Heart right ventricle (tissue), 16 donors: ENCODE results near the gene ARHGEF37. TPM values are rescaled to one million over a fixed set of nuclear protein-coding genes. Genes with fewer than 3 reads are reported as not detected.
A peak's percentile ranks its signal among the peaks of the same experiment; 100 is the strongest.
"Not testable (repeated sequence)": the region's sequence is repeated elsewhere in the genome, so short reads cannot be mapped to it uniquely, and the experiment has no call there.

ENCODE experiments used
- ATAC-seq, 8 donors: fragments of 200-7000 bp; cut with Tn5 transposase; one replicate each; pipeline ENCODE4 v1.9.1; 2020; ENCODE audit warnings: mild to moderate bottlenecking in 8 of 8, moderate library complexity in 8 of 8, moderate number of reproducible peaks in 1 of 8
- DNase-seq, 2 donors: peaks; one replicate each; pipeline ENCODE4 v3.0.0-alpha.2; 2020
- H3K27ac ChIP-seq, 10 donors: fragments of 200-600 bp; sonication (generic) in 2 of 10; one replicate each; pipeline versions ENCODE4 v1.5.0 to v1.8.0; 2020 to 2022; ENCODE audit warnings: mild to moderate bottlenecking in 3 of 10
- H3K27me3 ChIP-seq, 7 donors: fragments of 200-600 bp; one replicate each; pipeline ENCODE4 v1.8.0; 2021 to 2022; ENCODE audit warnings: mild to moderate bottlenecking in 2 of 7
- H3K36me3 ChIP-seq, 9 donors: fragments of 200-600 bp; sonication (generic) in 1 of 9; one replicate each; pipeline versions ENCODE4 v1.5.0 to v1.8.0; 2020 to 2022; ENCODE audit warnings: mild to moderate bottlenecking in 2 of 9
- H3K4me1 ChIP-seq, 9 donors: fragments of 200-600 bp; sonication (generic) in 1 of 9; one replicate each; pipeline versions ENCODE4 v1.5.0 to v1.8.0; 2020 to 2022; ENCODE audit warnings: mild to moderate bottlenecking in 4 of 9
- H3K4me3 ChIP-seq, 10 donors: fragments of 200-600 bp; sonication (generic) in 2 of 10; one replicate each; pipeline versions ENCODE4 v1.5.0 to v1.8.0; 2020 to 2022; ENCODE audit warnings: mild to moderate bottlenecking in 7 of 10, moderate library complexity in 2 of 10
- H3K9me3 ChIP-seq, 11 donors: fragments of 200-600 bp in 10 of 11; sonication (generic) in 2 of 11; one replicate each; pipeline versions ENCODE4 v1.5.0 to v1.8.0; 2013 to 2022; ENCODE audit warnings: mild to moderate bottlenecking in 2 of 11, control low read depth in 1 of 11, moderate library complexity in 1 of 11
- WGBS, 2 donors: extraction: QIAGEN DNeasy Blood & Tissue Kit; methylation state at CpG; one replicate each; pipeline ENCODE4 v1.1.7; 2013; ENCODE audit warnings: inconsistent platforms in 1 of 2; 5-methylcytosine and 5-hydroxymethylcytosine counted together
- intact Hi-C, 10 donors: fragments of 100-400 bp; cut with DNase I; formaldehyde crosslinking; loops; one replicate each; pipeline versions ENCODE4 v1.11.1 to v1.14.2; 2022
- polyA plus RNA-seq, 2 donors: library from polyadenylated mRNA; stranded (reverse); fragments of 200-250 nt; gene quantifications; one replicate each; pipeline ENCODE4 v1.2.3, GENCODE V29; 2013
- total RNA-seq, 10 donors: library from RNA; stranded (reverse); fragmentation: NEBNext Ultra II Directional in 3 of 10; extraction: Animal tissue kit (Norgen Biotek cat#: 25700) in 3 of 10; gene quantifications; one replicate each; pipeline versions ENCODE4 v1.2.1 to v1.2.4, GENCODE V29; 2021 to 2023
- TF ChIP-seq, protein P1 (sequence below), 9 donors: fragments of 200-600 bp; sonication (generic) in 2 of 9; IDR thresholded peaks; one replicate each; pipeline versions ENCODE4 v1.5.0 to v1.8.0; 2021 to 2022; ENCODE audit warnings: antibody characterized with exemption in 9 of 9, mild to moderate bottlenecking in 5 of 9, moderate library complexity in 1 of 9
- donor health status: Arrhythmogenic right ventricular cardiomyopathy.
- donor health status: ischemic (EF 13 %, LVEDD 7.1; RV severe dilation, severe dysfunction).
- donor health status: healthy with polysubstance abuse.
- donor health status: DM: no; HTN: yes; CAD: no.
- donor health status: DM: no; HTN: no; CAD: no.
- donor health status: ischemic (EF 25% LVEDD 6.9; RV normal size, moderate dysfunction).
- donor health status: ischemic (EF 25% LVEDD 5.7; RV mildly dilated, moderate dysfunction).
- donor health status: healthy.
- donor health status: DM: yes; HTN: yes; CAD: no.
- donor health status: Ischemic cardiomyopathy.
- donor health status: ischemic (EF 35%, LVEDD 5.7; RV mildly dilated, moderate dysfunction).
- donor health status: nonischemic (EF 11% LVEDD 7.7; RV severe dilation, severe dysfunction).
- donor health status: DM: yes; HTN: yes; CAD: no.
- donor health status: PGD.
- donor health status: ischemic (EF 29% LVEDD 5.4; RV normal size, mild dysfunction).
- donor health status: nonischemic (EF 23%, LVEDD 6.1; RV moderate dilation, normal function).

The ARHGEF37 gene
- total and polyA plus RNA-seq, 12 donors, result 4.5 to 31.8 (median 17.1) TPM

DNA sequence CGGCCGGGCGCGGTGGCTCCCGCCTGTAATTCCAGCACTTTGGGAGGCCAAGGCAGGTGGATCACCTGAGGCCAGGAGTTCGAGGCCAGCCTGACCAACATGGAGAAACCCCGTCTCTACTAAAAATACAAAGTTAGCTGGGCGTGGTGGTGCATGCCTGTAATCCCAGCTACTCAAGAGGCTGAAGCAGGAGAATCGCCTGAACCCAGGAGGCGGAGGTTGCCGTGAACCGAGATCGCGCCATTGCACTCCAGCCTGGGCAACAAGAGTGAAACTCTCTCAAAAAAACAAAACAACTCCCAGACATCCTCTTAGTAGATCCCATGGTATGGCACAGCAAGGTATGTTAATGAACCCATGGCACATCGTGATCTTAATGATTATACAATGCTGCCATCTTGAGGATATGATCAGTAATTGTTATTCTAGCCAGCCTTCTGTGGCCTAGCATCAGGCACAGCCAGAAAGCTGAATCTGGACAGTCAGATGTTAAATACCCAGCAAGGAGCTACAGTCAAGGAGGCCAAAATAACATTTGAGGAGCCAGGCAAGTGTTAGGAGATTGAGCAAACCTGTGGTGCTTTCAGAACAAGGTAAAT, 16.7 kb upstream of the ARHGEF37 start:
- WGBS, 2 donors, result 45 to 49% methylated on average over 15 of the region's 15 CpGs
- H3K27me3 ChIP-seq, result not testable (repeated sequence)

DNA sequence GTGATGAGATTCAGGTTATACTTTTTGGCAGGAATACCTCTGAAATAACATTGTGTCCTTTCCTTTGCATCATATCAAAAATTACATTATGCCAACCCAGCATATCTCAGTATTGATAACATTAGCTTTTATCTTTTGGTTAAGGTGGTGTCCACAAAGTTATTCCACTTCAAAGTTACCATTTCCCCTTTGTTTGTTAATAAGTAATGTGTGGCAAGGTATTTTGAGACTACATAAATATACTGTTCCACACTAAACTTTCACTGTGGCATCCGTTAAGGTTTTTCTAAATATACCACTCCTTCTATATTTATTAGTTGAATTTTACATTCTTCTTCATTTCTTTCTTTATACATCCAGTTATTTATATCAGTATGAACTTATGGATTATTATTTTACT, 14.1 kb upstream of the ARHGEF37 start:
- Histone ChIP-seq H3K9me3 (no peaks in the 10 kb centered on the region), H3K27ac (no peak overlapping the region), H3K27me3 (no peaks in the 10 kb centered on the region), H3K4me1 (peaks cover 0 to 27% (median 22%) of the 10 kb centered on the region in 9 donors), H3K36me3 (no peaks in the 10 kb centered on the region), H3K4me3 (no peak overlapping the region)
- no peak for ATAC-seq
- intact Hi-C loops, result loop anchor here in 7 of 10 donors (5.0 to 10.0 kb wide), 8 partner anchors 125 to 432 kb away; partner anchors contain the start of genes AFAP1L1 (in 2 of the 7) and IL17B (in 1 of the 7)
- TF ChIP-seq, protein P1, sequence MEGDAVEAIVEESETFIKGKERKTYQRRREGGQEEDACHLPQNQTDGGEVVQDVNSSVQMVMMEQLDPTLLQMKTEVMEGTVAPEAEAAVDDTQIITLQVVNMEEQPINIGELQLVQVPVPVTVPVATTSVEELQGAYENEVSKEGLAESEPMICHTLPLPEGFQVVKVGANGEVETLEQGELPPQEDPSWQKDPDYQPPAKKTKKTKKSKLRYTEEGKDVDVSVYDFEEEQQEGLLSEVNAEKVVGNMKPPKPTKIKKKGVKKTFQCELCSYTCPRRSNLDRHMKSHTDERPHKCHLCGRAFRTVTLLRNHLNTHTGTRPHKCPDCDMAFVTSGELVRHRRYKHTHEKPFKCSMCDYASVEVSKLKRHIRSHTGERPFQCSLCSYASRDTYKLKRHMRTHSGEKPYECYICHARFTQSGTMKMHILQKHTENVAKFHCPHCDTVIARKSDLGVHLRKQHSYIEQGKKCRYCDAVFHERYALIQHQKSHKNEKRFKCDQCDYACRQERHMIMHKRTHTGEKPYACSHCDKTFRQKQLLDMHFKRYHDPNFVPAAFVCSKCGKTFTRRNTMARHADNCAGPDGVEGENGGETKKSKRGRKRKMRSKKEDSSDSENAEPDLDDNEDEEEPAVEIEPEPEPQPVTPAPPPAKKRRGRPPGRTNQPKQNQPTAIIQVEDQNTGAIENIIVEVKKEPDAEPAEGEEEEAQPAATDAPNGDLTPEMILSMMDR (IDR thresholded peaks at IDR 0.05), result no peak
- DNase-seq, result no peak
- 82 to 87% methylated on average over 1 of the region's 1 CpG for WGBS, 2 donors

More for the DNA sequence above, 16.7 kb upstream of the ARHGEF37 start:
- Histone ChIP-seq H3K4me3 (peak overlapping the region in 3 of 10 donors; percentile 1 to 16 (median 13)), H3K27ac (peak overlapping the region in 6 of 10 donors; percentile 19 to 94 (median 62)), H3K4me1 (peaks cover 6 to 46% (median 39%) of the 10 kb centered on the region in 9 donors)
- DNase-seq, H3K9me3 ChIP-seq, H3K36me3 ChIP-seq: not testable (repeated sequence)
- peak; percentile 76 to 84 (median 80) for ATAC-seq
- TF ChIP-seq, protein P1 (IDR thresholded peaks at IDR 0.05), result peak; percentile 43 to 80 (median 63)
- intact Hi-C loops, result loop anchor here (1.0 to 10.0 kb wide), 12 partner anchors 122 to 430 kb away; partner anchors contain the start of genes AFAP1L1 (in 2 of the 10) and IL17B (in 1 of the 10)

DNA sequence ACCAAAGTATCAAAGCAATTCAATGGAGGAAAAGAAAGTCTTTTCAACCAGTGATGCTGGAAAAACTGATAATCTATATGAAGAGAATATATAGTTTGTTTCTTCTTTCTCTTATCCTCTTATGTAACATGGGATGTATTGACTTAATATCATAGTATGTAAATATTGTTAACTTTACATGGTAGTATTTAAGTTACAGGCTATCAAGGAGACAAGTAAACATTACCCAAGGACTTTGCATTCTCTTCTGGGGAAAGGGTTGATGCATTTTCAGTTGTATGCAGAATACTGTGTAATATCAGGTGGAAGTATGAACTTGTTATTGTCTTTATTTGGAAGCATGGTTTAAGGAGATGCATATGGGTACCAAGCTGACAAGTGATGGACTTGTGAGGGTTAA, 9.1 kb upstream of the ARHGEF37 start:
- Histone ChIP-seq H3K9me3 (no peaks in the 10 kb centered on the region), H3K27me3 (no peaks in the 10 kb centered on the region), H3K36me3 (no peaks in the 10 kb centered on the region), H3K27ac (peak overlapping the region in 1 of 10 donors; percentile 36), H3K4me3 (no peak overlapping the region), H3K4me1 (peaks cover 0 to 14% (median 6%) of the 10 kb centered on the region in 9 donors)
- TF ChIP-seq, protein P1 (IDR thresholded peaks at IDR 0.05), result no peak
- intact Hi-C loops, result loop anchor here in 1 of 10 donors (1.0 to 10.0 kb wide), 2 partner anchors 37 to 437 kb away; no protein-coding TSS in a partner anchor
- DNase-seq (no peak), ATAC-seq (no peak)

DNA sequence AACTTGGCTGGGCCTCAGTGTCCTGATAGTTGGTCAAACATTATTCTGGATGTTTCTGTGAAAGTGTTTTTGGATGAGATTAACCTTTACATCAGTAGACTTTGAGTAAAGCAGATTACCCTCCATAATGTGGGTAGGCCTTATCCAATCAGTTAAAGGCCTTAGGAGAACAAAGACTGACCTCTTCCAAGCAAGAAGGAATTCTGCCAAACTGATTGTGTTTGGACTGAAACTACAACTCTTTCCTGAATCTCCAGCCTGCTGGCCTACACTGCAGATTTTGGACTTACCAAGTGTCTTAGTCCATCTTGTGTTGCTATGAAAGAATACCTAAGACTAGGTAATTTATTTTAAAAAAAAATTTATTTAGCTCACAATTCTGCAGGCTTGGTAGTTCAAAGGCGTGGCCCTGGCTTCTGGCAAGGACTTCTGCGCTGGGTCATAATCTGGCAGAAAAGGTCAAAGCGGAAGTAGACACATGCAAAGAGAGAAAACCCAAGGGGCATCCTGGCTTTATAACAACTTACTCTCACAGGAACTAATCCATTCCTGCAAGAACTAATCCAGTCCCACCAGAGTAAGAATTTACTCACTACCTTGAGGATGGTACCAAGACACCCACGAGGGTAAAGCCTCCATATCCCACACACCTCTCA, 8.6 kb upstream of the ARHGEF37 start:
- DNase-seq (no peak), ATAC-seq (peak in 7 of 8 donors; percentile 20 to 55 (median 32))
- TF ChIP-seq, protein P1 (IDR thresholded peaks at IDR 0.05), result no peak
- no peak overlapping the region for H3K4me3 ChIP-seq
- H3K36me3 ChIP-seq, result no peaks in the 10 kb centered on the region
- WGBS, 2 donors, result 74% methylated on average over 4 of the region's 4 CpGs
- peak overlapping the region in 4 of 10 donors; percentile 6 to 54 (median 22) for H3K27ac ChIP-seq
- no peaks in the 10 kb centered on the region for H3K27me3 ChIP-seq
- H3K4me1 ChIP-seq, result peaks cover 0 to 14% (median 6%) of the 10 kb centered on the region in 9 donors
- intact Hi-C loops, result loop anchor here in 1 of 10 donors (1.0 to 10.0 kb wide), 2 partner anchors 37 to 438 kb away; no protein-coding TSS in a partner anchor
- H3K9me3 ChIP-seq, result no peaks in the 10 kb centered on the region
